Calu3 (cell line): ENCODE results near the gene ETV5. TPM values are rescaled to one million over a fixed set of nuclear protein-coding genes. Genes with fewer than 3 reads are reported as not detected.

Source experiments
- BruUV-seq: library from RNA; stranded (reverse); fragments of 400-500 nt; replicated peaks from 2 replicates; lab custom pipeline; 2021; lab: Mats Ljungman, UMichigan
- CTCF ChIA-PET: fragments of 300-600 bp; sonication (Branson Sonifier 250); formaldehyde crosslinking; loops from one replicate; lab custom pipeline; 2022; ENCODE audit warnings: antibody characterized with exemption; lab: Charles Lee
- DNase-seq: peaks from one replicate; pipeline ENCODE4 v3.0.0; 2022
- H3K27ac Mint-ChIP-seq: one replicate; pipeline ENCODE4 v1.8.0; 2022; ENCODE audit warnings: mixed read lengths; ENCODE audit not compliant: unreplicated experiment
- H3K27me3 Mint-ChIP-seq: one replicate; pipeline ENCODE4 v1.8.0; 2022; ENCODE audit warnings: mixed read lengths; ENCODE audit not compliant: unreplicated experiment
- H3K36me3 Mint-ChIP-seq: one replicate; pipeline ENCODE4 v1.8.0; 2022; ENCODE audit warnings: mild to moderate bottlenecking, moderate library complexity, mixed read lengths; ENCODE audit not compliant: insufficient read depth, unreplicated experiment
- H3K4me1 Mint-ChIP-seq: one replicate; pipeline ENCODE4 v1.8.0; 2022; ENCODE audit warnings: mild to moderate bottlenecking, low read depth, mixed read lengths; ENCODE audit not compliant: unreplicated experiment
- H3K4me3 Mint-ChIP-seq: one replicate; pipeline ENCODE4 v1.8.0; 2022; ENCODE audit warnings: mild to moderate bottlenecking, low read depth, moderate library complexity, mixed read lengths; ENCODE audit not compliant: unreplicated experiment
- H3K9me3 Mint-ChIP-seq: one replicate; pipeline ENCODE4 v1.8.0; 2022; ENCODE audit warnings: low read depth, mixed read lengths; ENCODE audit not compliant: unreplicated experiment
- CTCF ChIP-seq: fragments of 200-600 bp; IDR thresholded peaks from one replicate; pipeline ENCODE4 v1.8.0; 2022; ENCODE audit warnings: antibody characterized with exemption; ENCODE audit not compliant: unreplicated experiment
- intact Hi-C: fragments of 100-400 bp; cut with micrococcal nuclease; formaldehyde crosslinking; loops from one replicate; pipeline ENCODE4 v1.10.0; 2022; ENCODE audit not compliant: unreplicated experiment
- total RNA-seq: library from RNA; stranded (reverse); gene quantifications from 2 replicates; pipeline ENCODE4 v1.2.3, GENCODE V29; 2022

ETV5 gene
- total RNA-seq, 1 experiment from 2014 or later = 108 TPM

GRCh38 chr3:186046838-186047237 is 62.1 kb downstream of the ETV5 start:
- Mint-ChIP-seq H3K4me3 (no peak overlapping the region), H3K4me1 (no peaks in the 10 kb centered on the region), H3K27me3 (no peaks in the 10 kb centered on the region), H3K27ac (no peak overlapping the region), H3K9me3 (no peaks in the 10 kb centered on the region), H3K36me3 (peaks cover 24% of the 10 kb centered on the region)
- no peak for DNase-seq
- CTCF ChIA-PET = interaction anchor here (0.6 to 1.0 kb wide), 3 partner anchors 8 to 64 kb away, joined by 3 to 4 read pairs (median 3); no protein-coding TSS in a partner anchor
- TF ChIP-seq CTCF = no peak
- no TSS peak for BruUV-seq
- intact Hi-C loops = no loop called here

DNA sequence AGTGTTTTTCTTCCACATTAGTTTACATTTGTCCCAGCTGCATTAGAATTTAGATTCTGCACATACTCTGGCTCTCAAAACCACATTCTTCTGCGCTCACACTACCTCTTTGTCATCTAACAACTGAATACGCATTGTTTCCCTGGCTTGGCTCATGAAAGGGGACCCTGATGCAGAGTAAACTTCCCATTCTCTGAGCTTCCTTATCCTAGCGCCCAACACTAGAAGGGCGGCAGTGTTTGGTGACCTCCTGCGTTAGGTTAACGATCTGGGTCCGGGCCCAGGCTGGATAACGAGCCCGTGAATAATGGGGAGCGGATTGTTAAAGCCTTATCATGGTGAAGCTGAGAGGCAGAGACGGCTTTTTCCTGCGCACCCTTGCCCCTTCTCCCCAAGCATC is 63.9 kb downstream of the ETV5 start:
- CTCF ChIA-PET = no interaction called here
- no peak overlapping the region for H3K27ac Mint-ChIP-seq
- no TSS peak for BruUV-seq
- intact Hi-C loops = no loop called here
- no peak overlapping the region for H3K4me3 Mint-ChIP-seq
- no peak for TF ChIP-seq CTCF
- H3K27me3 Mint-ChIP-seq = no peaks in the 10 kb centered on the region
- H3K36me3 Mint-ChIP-seq = peaks cover 13% of the 10 kb centered on the region
- DNase-seq = no peak
- H3K4me1 Mint-ChIP-seq = no peaks in the 10 kb centered on the region
- no peaks in the 10 kb centered on the region for H3K9me3 Mint-ChIP-seq

DNA sequence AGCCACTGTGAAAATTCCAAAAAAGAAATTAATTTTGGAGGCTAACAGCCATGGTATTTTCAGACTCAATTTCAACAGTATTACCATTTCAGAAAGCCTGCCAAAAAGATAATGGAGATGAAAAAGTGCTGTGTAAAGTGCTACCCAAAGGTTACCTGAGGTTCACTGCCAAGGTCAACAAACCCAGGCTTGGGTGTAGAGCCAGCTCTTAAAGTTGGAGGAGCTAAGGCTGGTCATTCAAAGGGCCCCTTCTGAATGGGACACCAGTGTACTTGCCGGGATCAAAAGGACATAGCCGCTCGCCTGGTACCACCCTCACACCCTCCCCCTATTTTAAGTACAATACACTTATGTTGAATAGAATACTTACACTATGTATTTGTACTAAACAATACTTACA is 64.5 kb downstream of the ETV5 start:
- Mint-ChIP-seq H3K36me3 (peaks cover 13% of the 10 kb centered on the region), H3K27ac (no peak overlapping the region)

DNA sequence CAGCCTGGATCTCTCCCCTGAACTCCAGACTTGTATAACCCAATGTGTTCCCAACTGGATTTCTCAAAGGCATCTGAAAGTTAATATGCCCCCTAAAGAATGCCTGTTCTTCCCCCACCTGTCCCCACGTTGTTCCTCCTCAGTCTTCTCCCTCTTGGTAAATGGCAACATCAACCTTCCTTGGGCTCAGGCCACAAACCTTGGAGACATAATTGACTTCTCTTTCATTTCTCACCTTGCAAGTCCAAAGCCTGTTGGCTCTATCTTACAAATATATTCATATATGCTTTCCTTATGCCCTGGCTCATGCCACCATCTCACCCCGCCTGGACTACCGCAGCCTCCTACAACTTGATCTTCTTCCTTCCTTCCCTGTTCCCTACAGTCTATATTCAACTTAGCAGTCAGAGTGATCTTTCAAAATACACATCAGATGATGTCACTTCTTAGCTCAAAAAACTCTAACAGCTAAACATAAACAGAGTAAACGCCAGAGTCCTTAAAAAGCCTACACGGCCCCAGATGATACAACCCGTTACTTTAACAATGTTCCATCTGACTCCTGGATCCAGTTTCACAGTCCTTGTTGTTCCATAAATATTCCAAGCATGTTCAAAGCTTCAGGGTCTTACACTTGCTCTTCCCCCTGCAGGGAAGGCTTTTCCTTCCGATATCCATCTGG is 66.2 kb downstream of the ETV5 start:
- TF ChIP-seq CTCF = no peak
- CTCF ChIA-PET = no interaction called here

More for the DNA sequence above, 64.5 kb downstream of the ETV5 start:
- TF ChIP-seq CTCF = no peak
- Mint-ChIP-seq H3K4me3 (no peak overlapping the region), H3K4me1 (no peaks in the 10 kb centered on the region), H3K9me3 (no peaks in the 10 kb centered on the region), H3K27me3 (no peaks in the 10 kb centered on the region)
- CTCF ChIA-PET = no interaction called here
- BruUV-seq = no TSS peak
- no peak for DNase-seq
- intact Hi-C loops = no loop called here

More for the DNA sequence above, 66.2 kb downstream of the ETV5 start:
- Mint-ChIP-seq H3K9me3 (no peaks in the 10 kb centered on the region), H3K27ac (no peak overlapping the region), H3K4me1 (no peaks in the 10 kb centered on the region), H3K36me3 (peaks cover 9% of the 10 kb centered on the region), H3K27me3 (no peaks in the 10 kb centered on the region), H3K4me3 (no peak overlapping the region)
- no peak for DNase-seq
- intact Hi-C loops = no loop called here
- no TSS peak for BruUV-seq
